CD14-positive monocyte (primary cell): ENCODE measurements around the gene GABRA6. TPM values are rescaled to one million over a fixed set of nuclear protein-coding genes. Genes with fewer than 3 reads are reported as not detected.
"Not testable (repeated sequence)": the region's sequence is repeated elsewhere in the genome, so short reads cannot be mapped to it uniquely, and the experiment has no call there.

ENCODE experiments used
- DNase-seq, 3 donors: peaks; one replicate each; pipeline ENCODE4 v3.0.0-alpha.2; 2011 to 2022
- H2AFZ ChIP-seq: 2 replicates; pipeline ENCODE4 v1.6.0; 2012; ENCODE audit warnings: mild to moderate bottlenecking, low read depth, low read length, inconsistent platforms; ENCODE audit not compliant: insufficient read depth, poor library complexity, severe bottlenecking
- H3K27ac ChIP-seq, 2 donors: 1 replicate in 1 of 2; 2 replicates in 1 of 2; pipeline ENCODE4 v1.5.1; 2012 to 2013; ENCODE audit warnings: low read length in 2 of 2, control low read depth in 1 of 2, inconsistent platforms in 1 of 2, low read depth in 1 of 2, mild to moderate bottlenecking in 1 of 2
- H3K27me3 ChIP-seq, 2 donors: one replicate each; pipeline versions ENCODE4 v1.6.0 to v1.6.1; 2011 to 2013; ENCODE audit warnings: low read length in 2 of 2; ENCODE audit not compliant: control insufficient read depth in 2 of 2, insufficient read depth in 2 of 2
- H3K36me3 ChIP-seq, 2 donors: replicated peaks in 1 of 2; 1 replicate in 1 of 2; 2 replicates in 1 of 2; pipeline versions ENCODE4 v1.5.1 to v1.6.1; 2012 to 2013; ENCODE audit warnings: low read length in 2 of 2, control low read depth in 1 of 2, inconsistent platforms in 1 of 2, mild to moderate bottlenecking in 1 of 2; ENCODE audit not compliant: insufficient read depth in 2 of 2, control insufficient read depth in 1 of 2
- H3K4me1 ChIP-seq, 2 donors: 1 replicate in 1 of 2; 2 replicates in 1 of 2; pipeline versions ENCODE4 v1.5.1 to v1.6.1; 2012 to 2013; ENCODE audit warnings: low read length in 2 of 2, control low read depth in 1 of 2, inconsistent platforms in 1 of 2, mild to moderate bottlenecking in 1 of 2, moderate library complexity in 1 of 2; ENCODE audit not compliant: insufficient read depth in 2 of 2, control insufficient read depth in 1 of 2
- H3K4me2 ChIP-seq: replicated peaks from 2 replicates; pipeline ENCODE3; 2012; ENCODE audit warnings: low read length, moderate library complexity, mild to moderate bottlenecking; ENCODE audit not compliant: poor library complexity, severe bottlenecking; ENCODE audit errors: extremely low read depth
- H3K4me3 ChIP-seq, 3 experiments: fragments of 200-600 bp in 1 of 3; sonication (generic) in 1 of 3; replicated peaks in 1 of 3; 1 replicate in 2 of 3; 2 replicates in 1 of 3; pipeline ENCODE4 v1.5.1; 2011 to 2013; ENCODE audit warnings: low read length in 3 of 3, mild to moderate bottlenecking in 3 of 3, control low read depth in 2 of 3, low read depth in 2 of 3, inconsistent platforms in 1 of 3, moderate library complexity in 1 of 3
- H3K79me2 ChIP-seq: 2 replicates; pipeline ENCODE4 v1.6.0; 2012; ENCODE audit warnings: mild to moderate bottlenecking, control low read depth, inconsistent platforms, low read length, moderate library complexity; ENCODE audit not compliant: insufficient read depth
- H3K9ac ChIP-seq: 2 replicates; pipeline ENCODE4 v1.6.0; 2017; ENCODE audit warnings: low read length, mild to moderate bottlenecking; ENCODE audit not compliant: insufficient read depth, poor library complexity, severe bottlenecking
- H3K9me3 ChIP-seq, 2 donors: replicated peaks in 1 of 2; 1 replicate in 1 of 2; 2 replicates in 1 of 2; pipeline versions ENCODE4 v1.5.1 to v1.6.1; 2012 to 2013; ENCODE audit warnings: low read length in 2 of 2, control low read depth in 1 of 2; ENCODE audit not compliant: control insufficient read depth in 1 of 2, insufficient read depth in 1 of 2
- H4K20me1 ChIP-seq: 2 replicates; pipeline ENCODE4 v1.6.0; 2012; ENCODE audit warnings: mild to moderate bottlenecking, low read length, control low read depth, moderate library complexity; ENCODE audit not compliant: insufficient read depth
- H3K27ac Mint-ChIP-seq, 7 donors: one replicate each; pipeline ENCODE4 v1.8.0; 2020; ENCODE audit warnings: mild to moderate bottlenecking in 7 of 7, mixed read lengths in 7 of 7, moderate library complexity in 6 of 7, inconsistent platforms in 2 of 7
- H3K27me3 Mint-ChIP-seq, 3 donors: one replicate each; pipeline ENCODE4 v1.8.0; 2021 to 2022; ENCODE audit warnings: low read depth in 3 of 3, mild to moderate bottlenecking in 3 of 3, mixed read lengths in 3 of 3, moderate library complexity in 3 of 3, inconsistent platforms in 1 of 3
- H3K36me3 Mint-ChIP-seq, 2 donors: one replicate each; pipeline ENCODE4 v1.8.0; 2020; ENCODE audit warnings: mixed read lengths in 2 of 2, inconsistent platforms in 1 of 2, mild to moderate bottlenecking in 1 of 2
- H3K4me1 Mint-ChIP-seq: one replicate; pipeline ENCODE4 v1.8.0; 2020; ENCODE audit warnings: mild to moderate bottlenecking, mixed read lengths
- H3K4me3 Mint-ChIP-seq, 2 donors: one replicate each; pipeline ENCODE4 v1.8.0; 2020; ENCODE audit warnings: mild to moderate bottlenecking in 2 of 2, mixed read lengths in 2 of 2, moderate library complexity in 1 of 2
- H3K9me3 Mint-ChIP-seq, 7 donors: one replicate each; pipeline ENCODE4 v1.8.0; 2020 to 2022; ENCODE audit warnings: mixed read lengths in 7 of 7, mild to moderate bottlenecking in 6 of 7, moderate library complexity in 6 of 7, inconsistent platforms in 2 of 7
- WGBS: methylation state at CpG from one replicate; pipeline ENCODE4 v1.1.5; 2013; ENCODE audit warnings: missing lambda C conversion rate; ENCODE audit not compliant: insufficient coverage; 5-methylcytosine and 5-hydroxymethylcytosine counted together
- intact Hi-C, 2 donors: fragments of 100-400 bp; cut with micrococcal nuclease; formaldehyde crosslinking; loops; one replicate each; pipeline versions ENCODE4 v1.15.0 to v1.15.1; 2023
- polyA plus RNA-seq, 3 donors: library from polyadenylated mRNA; depleted of rRNA in 1 of 3; unstranded in 2 of 3; stranded (reverse) in 1 of 3; fragments of 300-500 nt in 2 of 3; fragments of >200 nt in 1 of 3; fragmentation: Illumina TruSeq in 2 of 3; gene quantifications; 1 replicate in 2 of 3; 2 replicates in 1 of 3; pipeline ENCODE4 v1.2.3, GENCODE V29; 2012 to 2021
- TF ChIP-seq, protein P1 (sequence below): fragments of 200-600 bp; IDR thresholded peaks from one replicate; pipeline ENCODE4 v1.8.0; 2022; ENCODE audit warnings: antibody characterized with exemption, mild to moderate bottlenecking

The GABRA6 gene
- polyA plus RNA-seq, 3 donors: not detected

DNA sequence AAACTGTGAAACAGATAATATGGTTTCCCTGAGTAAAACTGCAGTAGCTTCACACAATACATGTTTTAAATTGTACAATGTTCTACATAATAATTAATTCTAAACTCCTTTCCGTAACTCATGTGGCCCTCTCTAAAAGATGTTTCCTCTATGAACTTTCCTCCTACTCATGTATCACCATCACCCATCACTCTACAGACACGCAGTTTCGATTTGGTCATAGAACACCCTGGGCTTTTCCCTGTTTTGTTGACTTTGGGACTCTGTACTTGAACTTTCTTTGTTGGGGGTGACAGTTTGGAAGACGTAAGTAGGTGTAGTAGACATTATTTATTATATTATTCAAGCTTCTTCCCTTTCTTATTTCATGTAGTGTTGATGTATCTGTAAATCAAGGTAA is 44.1 kb upstream of the GABRA6 start:
- DNase-seq: no peak
- H3K9me3 Mint-ChIP-seq: peaks cover 0 to 3% (median 0%) of the 10 kb centered on the region in 7 donors
- no peak overlapping the region for H3K4me3 ChIP-seq
- H2AFZ ChIP-seq: no peak overlapping the region
- H3K36me3 ChIP-seq: no peaks in the 10 kb centered on the region
- H3K36me3 Mint-ChIP-seq: no peaks in the 10 kb centered on the region
- H3K27ac Mint-ChIP-seq: no peak overlapping the region
- no peak overlapping the region for H3K4me3 Mint-ChIP-seq
- WGBS: 100% methylated on average over 1 of the region's 4 CpGs
- H3K4me1 ChIP-seq: no peaks in the 10 kb centered on the region
- no peaks in the 10 kb centered on the region for H3K27me3 ChIP-seq
- no peaks in the 10 kb centered on the region for H3K27me3 Mint-ChIP-seq
- intact Hi-C loops: no loop called here
- TF ChIP-seq, protein P1, sequence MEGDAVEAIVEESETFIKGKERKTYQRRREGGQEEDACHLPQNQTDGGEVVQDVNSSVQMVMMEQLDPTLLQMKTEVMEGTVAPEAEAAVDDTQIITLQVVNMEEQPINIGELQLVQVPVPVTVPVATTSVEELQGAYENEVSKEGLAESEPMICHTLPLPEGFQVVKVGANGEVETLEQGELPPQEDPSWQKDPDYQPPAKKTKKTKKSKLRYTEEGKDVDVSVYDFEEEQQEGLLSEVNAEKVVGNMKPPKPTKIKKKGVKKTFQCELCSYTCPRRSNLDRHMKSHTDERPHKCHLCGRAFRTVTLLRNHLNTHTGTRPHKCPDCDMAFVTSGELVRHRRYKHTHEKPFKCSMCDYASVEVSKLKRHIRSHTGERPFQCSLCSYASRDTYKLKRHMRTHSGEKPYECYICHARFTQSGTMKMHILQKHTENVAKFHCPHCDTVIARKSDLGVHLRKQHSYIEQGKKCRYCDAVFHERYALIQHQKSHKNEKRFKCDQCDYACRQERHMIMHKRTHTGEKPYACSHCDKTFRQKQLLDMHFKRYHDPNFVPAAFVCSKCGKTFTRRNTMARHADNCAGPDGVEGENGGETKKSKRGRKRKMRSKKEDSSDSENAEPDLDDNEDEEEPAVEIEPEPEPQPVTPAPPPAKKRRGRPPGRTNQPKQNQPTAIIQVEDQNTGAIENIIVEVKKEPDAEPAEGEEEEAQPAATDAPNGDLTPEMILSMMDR: no peak
- no peaks in the 10 kb centered on the region for H4K20me1 ChIP-seq
- no peaks in the 10 kb centered on the region for H3K79me2 ChIP-seq
- no peak overlapping the region for H3K9ac ChIP-seq
- no peaks in the 10 kb centered on the region for H3K9me3 ChIP-seq
- H3K27ac ChIP-seq: no peak overlapping the region
- no peak overlapping the region for H3K4me2 ChIP-seq
- no peaks in the 10 kb centered on the region for H3K4me1 Mint-ChIP-seq

DNA sequence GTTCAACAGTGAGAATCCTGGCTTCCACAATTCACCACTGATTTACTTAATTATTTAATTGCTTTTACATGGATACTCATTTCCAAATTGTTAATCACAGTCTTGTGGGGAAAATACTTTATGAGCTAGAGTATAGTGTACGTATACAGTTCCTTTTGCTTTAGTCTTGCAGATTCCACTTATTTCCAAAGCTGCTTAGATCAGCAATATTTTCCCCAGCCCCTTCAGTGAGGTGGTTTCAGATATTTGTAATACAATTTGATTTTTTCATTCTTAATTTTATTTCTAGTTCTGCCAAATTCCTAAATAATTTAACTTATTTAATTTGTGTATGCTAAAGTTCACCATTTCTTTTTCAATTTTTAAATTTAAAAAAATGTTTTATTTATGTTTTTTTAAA is 40.3 kb upstream of the GABRA6 start:
- intact Hi-C loops: no loop called here
- Histone ChIP-seq H3K9me3 (no peaks in the 10 kb centered on the region), H3K4me1 (no peaks in the 10 kb centered on the region), H3K79me2 (no peaks in the 10 kb centered on the region), H3K27me3 (no peaks in the 10 kb centered on the region), H3K9ac (no peak overlapping the region), H3K36me3 (no peaks in the 10 kb centered on the region), H4K20me1 (no peaks in the 10 kb centered on the region), H3K27ac (no peak overlapping the region), H3K4me3 (no peak overlapping the region), H3K4me2 (no peak overlapping the region), H2AFZ (no peak overlapping the region)
- Mint-ChIP-seq H3K36me3 (no peaks in the 10 kb centered on the region), H3K4me1 (no peaks in the 10 kb centered on the region), H3K27ac (no peak overlapping the region), H3K4me3 (no peak overlapping the region), H3K27me3 (no peaks in the 10 kb centered on the region), H3K9me3 (peaks cover 0 to 2% (median 0%) of the 10 kb centered on the region in 7 donors)
- WGBS: no CpG with 5 or more reads among the region's 1 CpG
- no peak for DNase-seq
- TF ChIP-seq, protein P1: no peak

DNA sequence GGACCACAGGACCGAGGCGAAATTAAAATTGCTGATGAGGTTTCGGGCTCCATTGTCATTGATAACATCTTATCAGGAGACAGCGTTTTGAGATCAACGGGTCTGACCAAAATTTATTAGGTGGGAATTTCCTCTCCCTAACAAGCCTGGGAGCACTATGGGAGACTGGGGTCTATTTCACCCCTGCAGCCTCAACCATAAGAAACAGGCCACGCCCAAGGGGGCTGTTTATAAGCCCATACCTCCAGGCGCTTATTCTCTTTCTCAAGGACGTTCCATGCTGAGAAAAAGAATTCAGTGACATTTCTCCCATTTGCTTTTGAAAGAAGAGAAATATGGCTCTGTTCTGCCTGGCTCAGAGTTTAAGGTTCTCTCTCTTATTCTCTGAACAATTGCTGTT is 33.6 kb upstream of the GABRA6 start:
- H3K4me2 ChIP-seq, H3K36me3 ChIP-seq, H3K27me3 ChIP-seq, H3K4me1 ChIP-seq, H3K4me1 Mint-ChIP-seq, H3K9me3 Mint-ChIP-seq, DNase-seq, H2AFZ ChIP-seq, H3K27me3 Mint-ChIP-seq, H4K20me1 ChIP-seq, H3K4me3 Mint-ChIP-seq, H3K79me2 ChIP-seq, H3K9ac ChIP-seq, H3K4me3 ChIP-seq, H3K27ac ChIP-seq, H3K27ac Mint-ChIP-seq, intact Hi-C loops, H3K36me3 Mint-ChIP-seq, H3K9me3 ChIP-seq: not testable (repeated sequence)
- WGBS: 50% methylated on average over 1 of the region's 8 CpGs
